Endothelial cell of umbilical vein (primary cell): Measurements from ENCODE around the gene CDKL4. TPM values are rescaled to one million over a fixed set of nuclear protein-coding genes. Genes with fewer than 3 reads are reported as not detected.

ENCODE experiments used
- BruUV-seq: library from RNA; stranded (reverse); fragments of 400-500 nt; replicated peaks from 2 replicates; lab custom pipeline; 2021; lab: Mats Ljungman, UMichigan
- CTCF ChIA-PET: fragments of 300-600, 350-600 bp; sonication (Branson Sonifier 250); formaldehyde crosslinking; loops from one replicate; lab custom pipeline; 2021; ENCODE audit warnings: antibody characterized with exemption, inconsistent platforms; lab: Charles Lee
- POLR2A ChIA-PET: fragments of 300-600, 350-600 bp; sonication (Branson Sonifier 250); formaldehyde crosslinking; loops from one replicate; lab custom pipeline; 2021; ENCODE audit warnings: antibody characterized with exemption, inconsistent platforms; lab: Charles Lee
- DNase-seq: peaks from one replicate; pipeline ENCODE4 v3.0.0-alpha.2; 2011; ENCODE audit warnings: low read depth, low spot score
- FAIRE-seq: peaks from 2 replicates; lab custom pipeline; 2011; peaks lifted over from hg19 to GRCh38; lab: Jason Lieb, UNC
- H2AFZ ChIP-seq: 2 replicates; pipeline ENCODE4 v1.6.0; 2012; ENCODE audit warnings: low read depth, low read length, control low read depth, inconsistent platforms
- H3K27ac ChIP-seq: 2 replicates; pipeline ENCODE4 v1.5.1; 2011; ENCODE audit warnings: low read depth, mild to moderate bottlenecking, control low read depth, low read length, moderate library complexity; ENCODE audit not compliant: insufficient read depth
- H3K27me3 ChIP-seq, 2 experiments: 2 replicates each; pipeline versions ENCODE4 v1.6.0 to v1.6.1; 2011; ENCODE audit warnings: low read length in 2 of 2, mixed read lengths in 1 of 2; ENCODE audit not compliant: control insufficient read depth in 2 of 2, insufficient read depth in 2 of 2
- H3K36me3 ChIP-seq, 2 experiments: 2 replicates in 1 of 2; 3 replicates in 1 of 2; pipeline ENCODE4 v1.5.1; 2011; ENCODE audit warnings: low read length in 2 of 2, mild to moderate bottlenecking in 1 of 2, moderate library complexity in 1 of 2; ENCODE audit not compliant: control insufficient read depth in 2 of 2, insufficient read depth in 2 of 2; ENCODE audit errors: extremely low read depth in 1 of 2
- H3K4me1 ChIP-seq: 3 replicates; pipeline ENCODE4 v1.5.1; 2011; ENCODE audit warnings: mild to moderate bottlenecking, low read length; ENCODE audit not compliant: control insufficient read depth, insufficient read depth; ENCODE audit errors: extremely low read depth
- H3K4me2 ChIP-seq: 2 replicates; pipeline ENCODE4 v1.6.1; 2011; ENCODE audit warnings: low read length, control low read depth, mixed read lengths; ENCODE audit not compliant: insufficient read depth
- H3K4me3 ChIP-seq, 3 experiments: fragments of 200-600 bp in 1 of 3; sonication (generic), shearing (Covaris generic) in 1 of 3; replicated peaks in 1 of 3; 2 replicates each; pipeline ENCODE4 v1.5.1; 2011 to 2016; ENCODE audit warnings: control low read depth in 3 of 3, low read length in 3 of 3, mild to moderate bottlenecking in 2 of 3, inconsistent platforms in 1 of 3, low read depth in 1 of 3, moderate library complexity in 1 of 3; ENCODE audit not compliant: insufficient read depth in 1 of 3
- H3K79me2 ChIP-seq: 2 replicates; pipeline ENCODE4 v1.6.0; 2012; ENCODE audit warnings: low read length, inconsistent platforms; ENCODE audit not compliant: control insufficient read depth, insufficient read depth
- H3K9ac ChIP-seq: replicated peaks from 2 replicates; pipeline ENCODE3; 2011; ENCODE audit warnings: low read length, control low read depth; ENCODE audit not compliant: insufficient read depth; ENCODE audit errors: extremely low read depth
- H3K9me1 ChIP-seq: replicated peaks from 3 replicates; pipeline ENCODE4 v1.6.0; 2011; ENCODE audit warnings: mild to moderate bottlenecking, low read length; ENCODE audit not compliant: control insufficient read depth, insufficient read depth; ENCODE audit errors: extremely low read depth
- H3K9me3 ChIP-seq: replicated peaks from 2 replicates; pipeline ENCODE4 v1.5.1; 2012; ENCODE audit warnings: low read length, inconsistent platforms; ENCODE audit not compliant: control insufficient read depth, insufficient read depth
- H4K20me1 ChIP-seq: replicated peaks from 2 replicates; pipeline ENCODE3; 2011; ENCODE audit warnings: mild to moderate bottlenecking, low read length; ENCODE audit not compliant: control insufficient read depth, insufficient read depth; ENCODE audit errors: extremely low read depth
- CTCF ChIP-seq, 2 donors: IDR thresholded peaks; 1 replicate in 1 of 2; 2 replicates in 1 of 2; pipeline ENCODE4 v1.5.1; 2011; ENCODE audit warnings: low read length in 2 of 2, mild to moderate bottlenecking in 2 of 2, moderate library complexity in 2 of 2, control low read depth in 1 of 2, inconsistent platforms in 1 of 2, low read depth in 1 of 2; ENCODE audit not compliant: insufficient read depth in 1 of 2; ENCODE audit errors: extremely low read depth in 1 of 2
- EZH2 ChIP-seq: IDR thresholded peaks from 2 replicates; pipeline ENCODE4 v1.6.1; 2012; ENCODE audit warnings: borderline replicate concordance, low read depth, mild to moderate bottlenecking, moderate library complexity, low read length, inconsistent platforms; ENCODE audit not compliant: severe bottlenecking
- FOS ChIP-seq: IDR thresholded peaks from 2 replicates; pipeline ENCODE4 v1.6.1; 2011; ENCODE audit warnings: mild to moderate bottlenecking, low read length, moderate library complexity, borderline replicate concordance; ENCODE audit not compliant: insufficient read depth
- GATA2 ChIP-seq: IDR thresholded peaks from 2 replicates; pipeline ENCODE4 v1.7.0; 2011; ENCODE audit warnings: low read depth, mild to moderate bottlenecking, moderate library complexity, mixed read lengths, low read length; ENCODE audit not compliant: insufficient read length, insufficient read depth
- JUN ChIP-seq: IDR thresholded peaks from 2 replicates; pipeline ENCODE4 v1.6.1; 2011; ENCODE audit warnings: borderline replicate concordance, low read depth; ENCODE audit not compliant: insufficient read length, insufficient read depth
- MAX ChIP-seq: IDR thresholded peaks from 2 replicates; pipeline ENCODE4 v1.6.1; 2011; ENCODE audit not compliant: insufficient read depth, insufficient read length
- MYC ChIP-seq: IDR thresholded peaks from one replicate; pipeline ENCODE4 v1.6.1; 2011; ENCODE audit warnings: mild to moderate bottlenecking, low read depth, low read length
- POLR2A ChIP-seq: IDR thresholded peaks from 2 replicates; pipeline ENCODE4 v1.6.1; 2012; ENCODE audit warnings: low read depth, mild to moderate bottlenecking, control low read depth, low read length
- POLR2AphosphoS5 ChIP-seq: IDR thresholded peaks from 2 replicates; pipeline ENCODE4 v1.6.1; 2012; ENCODE audit warnings: low read depth, mild to moderate bottlenecking, control low read depth, low read length, moderate library complexity; ENCODE audit not compliant: insufficient read depth
- dilution Hi-C: fragments of 300-500 bp; cut with MboI; formaldehyde crosslinking; loops from one replicate; pipeline ENCODE4 v1.15.0; 2019; ENCODE audit warnings: low sequenced_read_pairs; ENCODE audit not compliant: extremely low pct_ligation_motif_present
- intact Hi-C: fragments of 100-400 bp; cut with micrococcal nuclease; formaldehyde crosslinking; loops from one replicate; pipeline ENCODE4 v1.10.0; 2022
- polyA plus RNA-seq, 4 experiments: library from polyadenylated mRNA; depleted of rRNA in 3 of 4; stranded (reverse) in 3 of 4; unstranded in 1 of 4; fragments of >200 nt; gene quantifications; 2 replicates each; pipeline versions ENCODE4 v1.2.1 to v1.2.3, GENCODE V29; 2011 to 2012; ENCODE audit warnings: missing spikeins in 1 of 4
- total RNA-seq: library from RNA; stranded (reverse); gene quantifications from 2 replicates; pipeline ENCODE4 v1.2.3, GENCODE V29; 2021

Gene CDKL4
- total and polyA plus RNA-seq, 2 donors (not counting 3 experiments of a cell fraction or from before 2014, with no cell fraction given) = 0.17 to 0.75 TPM

- Histone ChIP-seq H3K36me3 (no peaks in the 10 kb centered on the region), H3K9ac (no peak overlapping the region), H3K9me3 (no peaks in the 10 kb centered on the region), H2AFZ (no peak overlapping the region), H3K27ac (no peak overlapping the region), H3K79me2 (no peaks in the 10 kb centered on the region), H4K20me1 (no peaks in the 10 kb centered on the region), H3K4me1 (no peaks in the 10 kb centered on the region), H3K4me3 (no peak overlapping the region), H3K9me1 (no peaks in the 10 kb centered on the region), H3K4me2 (no peak overlapping the region), H3K27me3 (no peaks in the 10 kb centered on the region)
- CTCF ChIA-PET = no interaction called here
- intact Hi-C loops = no loop called here
- POLR2A ChIA-PET = no interaction called here
- BruUV-seq = no TSS peak
- FAIRE-seq (no peak), DNase-seq (no peak)
- no peak for TF ChIP-seq MYC
- no peak for TF ChIP-seq POLR2AphosphoS5
- TF ChIP-seq JUN = no peak
- no peak for TF ChIP-seq GATA2
- TF ChIP-seq EZH2 = no peak
- no peak for TF ChIP-seq FOS
- TF ChIP-seq POLR2A = no peak
- TF ChIP-seq CTCF (IDR thresholded peaks at IDR 0.05; ENCODE audit: extremely low read depth in 1 of 2, insufficient read depth in 1 of 2, low read depth in 1 of 2, low read length in 2 of 2) = no peak
- no peak for TF ChIP-seq MAX
- dilution Hi-C loops = no loop called here
Measured at GRCh38 chr2:39178756-39179155, 65.0 kb downstream of the CDKL4 start.
